GM18507 (cell line): ENCODE results near the gene PPIC.
"Not testable (repeated sequence)": the region's sequence is repeated elsewhere in the genome, so short reads cannot be mapped to it uniquely, and the experiment has no call there.

Source experiments
- DNase-seq: peaks from one replicate; pipeline ENCODE4 v3.0.0; 2011; ENCODE audit warnings: low read depth; ENCODE audit not compliant: insufficient read length; ENCODE audit errors: extremely low spot score
- FAIRE-seq: peaks from 2 replicates; lab custom pipeline; 2011; peaks lifted over from hg19 to GRCh38; lab: Jason Lieb, UNC

Gene PPIC

GRCh38 chr5:123028222-123028621 is 8.3 kb downstream of the PPIC start:
- FAIRE-seq (no peak), DNase-seq (no peak)

- DNase-seq (no peak), FAIRE-seq (no peak)
Measured at GRCh38 chr5:123014689-123015088, 21.8 kb downstream of the PPIC start.

- FAIRE-seq: no peak
- no peak for DNase-seq
Measured at GRCh38 chr5:123012321-123012720, 24.2 kb downstream of the PPIC start.

GRCh38 chr5:123007754-123008153 is 28.8 kb downstream of the PPIC start:
- DNase-seq (no peak), FAIRE-seq (no peak)

GRCh38 chr5:123007182-123007581 is 29.3 kb downstream of the PPIC start:
- FAIRE-seq: no peak

GRCh38 chr5:123001808-123002207 is 34.7 kb downstream of the PPIC start:
- FAIRE-seq: no peak
- DNase-seq: no peak

More at GRCh38 chr5:123007182-123007581, 29.3 kb downstream of the PPIC start:
- DNase-seq: no peak

GRCh38 chr5:123000731-123001130 is 35.8 kb downstream of the PPIC start:
- no peak for FAIRE-seq
- no peak for DNase-seq

GRCh38 chr5:122999947-123000563 is 36.5 kb downstream of the PPIC start:
- DNase-seq (peak; percentile 55), FAIRE-seq (peak; percentile 93)

- FAIRE-seq: no peak
- DNase-seq: no peak
Measured at GRCh38 chr5:122997294-122997693, 39.2 kb downstream of the PPIC start.

- no peak for DNase-seq
- no peak for FAIRE-seq
Measured at GRCh38 chr5:122996091-122996490, 40.4 kb downstream of the PPIC start.

GRCh38 chr5:122985954-122986721 is 50.4 kb downstream of the PPIC start:
- FAIRE-seq (peak; percentile 99), DNase-seq (peak; percentile 25)

- DNase-seq (no peak), FAIRE-seq (no peak)
Measured at GRCh38 chr5:122985006-122985700, 51.4 kb downstream of the PPIC start.

- DNase-seq: no peak
- FAIRE-seq: peak; percentile 86
Measured at GRCh38 chr5:122984425-122984824, 52.1 kb downstream of the PPIC start.

- no peak for DNase-seq
- no peak for FAIRE-seq
Measured at GRCh38 chr5:122982376-122982775, 54.1 kb downstream of the PPIC start.

- DNase-seq (no peak), FAIRE-seq (no peak)
Measured at GRCh38 chr5:122981846-122982245, 54.7 kb downstream of the PPIC start.

GRCh38 chr5:122978644-122979297 is 57.8 kb downstream of the PPIC start:
- no peak for FAIRE-seq

GRCh38 chr5:122978068-122978467 is 58.5 kb downstream of the PPIC start:
- FAIRE-seq: no peak
- DNase-seq: no peak

More at GRCh38 chr5:122978644-122979297, 57.8 kb downstream of the PPIC start:
- no peak for DNase-seq

- FAIRE-seq: no peak
Measured at GRCh38 chr5:122977319-122977718, 59.2 kb downstream of the PPIC start.

GRCh38 chr5:122974251-122974650 is 62.3 kb downstream of the PPIC start:
- not testable (repeated sequence) for DNase-seq, FAIRE-seq

More at GRCh38 chr5:122977319-122977718, 59.2 kb downstream of the PPIC start:
- DNase-seq: no peak

- DNase-seq, FAIRE-seq: not testable (repeated sequence)
Measured at GRCh38 chr5:122973759-122974158, 62.8 kb downstream of the PPIC start.
